Activated CD4-positive, alpha-beta memory T cell treated with anti-CD3 and anti-CD28 coated beads, Interleukin-2, amount 10 ng/mL, durations not matched to agents 7 days and 5 days (primary cell): Measurements from ENCODE around the gene SEPTIN5. TPM values are rescaled to one million over a fixed set of nuclear protein-coding genes. Genes with fewer than 3 reads are reported as not detected.
A peak's percentile ranks its signal among the peaks of the same experiment; 100 is the strongest.

Experiments
- CTCF ChIA-PET: fragments of 350-600 bp; sonication (Branson Sonifier 250); formaldehyde crosslinking; loops from one replicate; lab custom pipeline; 2021; ENCODE audit warnings: antibody characterized with exemption, inconsistent platforms; lab: Charles Lee
- POLR2A ChIA-PET: fragments of 350-600 bp; sonication (Branson Sonifier 250); formaldehyde crosslinking; loops from one replicate; lab custom pipeline; 2021; ENCODE audit warnings: antibody characterized with exemption; lab: Charles Lee
- DNase-seq: peaks from one replicate; pipeline ENCODE4 v3.0.0-alpha.2; 2020
- H3K27ac Mint-ChIP-seq: one replicate; pipeline ENCODE4 v1.8.0; 2021; ENCODE audit warnings: mild to moderate bottlenecking, mixed read lengths
- H3K27me3 Mint-ChIP-seq: one replicate; pipeline ENCODE4 v1.8.0; 2021; ENCODE audit warnings: mixed read lengths
- H3K36me3 Mint-ChIP-seq: one replicate; pipeline ENCODE4 v1.8.0; 2021; ENCODE audit warnings: low read depth, mixed read lengths
- H3K4me1 Mint-ChIP-seq: one replicate; pipeline ENCODE4 v1.8.0; 2021; ENCODE audit warnings: mixed read lengths
- H3K4me3 Mint-ChIP-seq: one replicate; pipeline ENCODE4 v1.8.0; 2021; ENCODE audit warnings: mild to moderate bottlenecking, mixed read lengths
- H3K9me3 Mint-ChIP-seq: one replicate; pipeline ENCODE4 v1.8.0; 2021; ENCODE audit warnings: mixed read lengths
- total RNA-seq, 2 experiments: library from RNA; stranded (reverse); gene quantifications; one replicate each; pipeline ENCODE4 v1.2.3, GENCODE V29; 2021

The SEPTIN5 gene
- total RNA-seq, 2 experiments from 2014 or later, result not detected

- ChIA-PET CTCF (no interaction called here), POLR2A (no interaction called here)
- H3K9me3 Mint-ChIP-seq, result no peaks in the 10 kb centered on the region
- H3K4me3 Mint-ChIP-seq, result no peak overlapping the region
- DNase-seq, result no peak
- peaks cover 7% of the 10 kb centered on the region for H3K36me3 Mint-ChIP-seq
- peaks cover 24% of the 10 kb centered on the region for H3K4me1 Mint-ChIP-seq
- H3K27me3 Mint-ChIP-seq, result peaks cover 65% of the 10 kb centered on the region
- H3K27ac Mint-ChIP-seq, result no peak overlapping the region
These were observed 43.9 kb downstream of the SEPTIN5 start for GRCh38 chr22:19757985-19758895.

DNA sequence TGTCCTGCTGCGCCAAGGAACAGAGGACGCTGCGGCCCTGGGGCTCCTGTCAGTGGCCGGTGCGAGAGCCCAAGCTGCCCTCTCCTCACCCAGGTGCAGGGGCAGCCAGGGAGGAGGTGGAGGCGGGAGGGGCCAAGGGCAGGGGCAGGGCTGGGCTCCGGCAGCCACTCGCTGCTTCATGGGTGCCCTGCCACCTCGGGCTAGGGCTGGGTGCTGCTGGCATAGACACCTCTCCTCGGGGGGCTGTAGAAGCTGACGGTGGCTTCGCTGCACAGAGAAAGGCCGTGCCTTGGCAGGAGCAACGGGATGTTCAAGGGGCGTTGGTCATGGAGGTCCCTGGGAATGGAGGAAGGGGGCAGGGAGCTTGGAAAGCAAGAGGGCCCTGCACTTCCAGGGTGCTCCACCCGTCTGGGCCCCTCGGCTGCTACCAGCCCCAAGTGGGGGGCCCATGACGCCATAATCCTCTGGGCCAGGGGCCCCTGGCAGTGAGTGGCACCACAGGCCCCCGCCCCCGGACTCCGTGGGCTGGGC, 44.7 kb downstream of the SEPTIN5 start:
- ChIA-PET CTCF (no interaction called here), POLR2A (no interaction called here)
- Mint-ChIP-seq H3K4me3 (no peak overlapping the region), H3K36me3 (peaks cover 7% of the 10 kb centered on the region), H3K9me3 (no peaks in the 10 kb centered on the region), H3K4me1 (peaks cover 24% of the 10 kb centered on the region), H3K27ac (no peak overlapping the region), H3K27me3 (peaks cover 63% of the 10 kb centered on the region)
- DNase-seq, result no peak

GRCh38 chr22:19759427-19760057, 45.2 kb downstream of the SEPTIN5 start:
- no peak for DNase-seq
- peak overlapping the region; percentile 48 for H3K27ac Mint-ChIP-seq
- POLR2A ChIA-PET, result no interaction called here
- peaks cover 24% of the 10 kb centered on the region for H3K4me1 Mint-ChIP-seq
- CTCF ChIA-PET, result no interaction called here
- H3K36me3 Mint-ChIP-seq, result peaks cover 7% of the 10 kb centered on the region
- peaks cover 60% of the 10 kb centered on the region for H3K27me3 Mint-ChIP-seq
- H3K9me3 Mint-ChIP-seq, result no peaks in the 10 kb centered on the region
- peak overlapping the region; percentile 53 for H3K4me3 Mint-ChIP-seq

DNA sequence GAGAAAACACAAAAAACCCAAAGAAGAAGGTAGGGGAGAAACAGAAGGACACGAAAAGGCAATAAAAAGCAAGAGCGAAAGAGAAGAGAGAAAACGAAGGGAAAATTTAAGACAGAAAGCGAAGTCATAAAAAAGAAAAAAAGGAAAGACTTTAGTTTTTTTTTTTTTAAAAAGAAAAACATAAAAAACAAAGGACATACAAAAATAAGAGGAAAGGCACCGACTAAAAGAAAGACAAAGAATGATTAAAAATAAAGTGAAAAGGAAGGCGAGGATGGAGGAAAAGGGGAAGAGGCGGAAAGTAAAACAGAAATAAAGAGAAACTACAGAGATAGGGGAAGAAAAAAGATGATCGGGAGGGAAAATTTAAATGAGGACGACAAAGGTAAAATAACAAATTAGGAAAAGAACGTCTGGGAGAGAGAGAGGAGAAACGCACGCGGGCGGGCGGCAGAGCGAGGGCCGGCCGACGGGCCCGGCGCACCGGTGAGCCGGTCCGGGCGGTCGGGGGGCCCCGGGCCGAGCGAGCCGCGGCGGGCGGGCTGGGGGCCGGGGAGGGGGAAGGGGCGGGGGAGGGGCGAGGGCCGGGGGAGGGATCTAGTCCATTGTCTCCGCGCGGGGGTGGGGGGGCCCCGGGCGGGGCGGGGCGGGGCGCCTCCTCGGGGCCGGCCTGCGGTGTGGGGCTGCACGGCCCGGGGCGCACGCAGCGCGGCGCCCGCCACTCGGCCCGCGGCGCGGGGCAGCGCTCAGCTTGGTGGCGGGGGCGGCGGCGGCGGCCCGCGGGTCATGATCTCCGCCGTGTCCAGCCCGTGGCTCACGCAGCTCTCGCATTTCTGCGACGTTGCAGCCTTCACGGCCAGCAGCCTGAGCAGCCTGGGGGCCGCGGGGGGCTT, 46.0 kb downstream of the SEPTIN5 start, which contains the start of gene TBX1:
Gene TBX1 (plus strand): TSS at position 721 of the 893 bp plus-strand sequence. CDS start 66 bp downstream, at position 787.
- peak within 1 kb of the TSS; percentile 53 for H3K4me3 Mint-ChIP-seq
- H3K9me3 Mint-ChIP-seq, result no peaks in the 10 kb centered on the region
- peaks cover 7% of the 10 kb centered on the region for H3K36me3 Mint-ChIP-seq
- peaks cover 27% of the 10 kb centered on the region for H3K4me1 Mint-ChIP-seq
- peak within 1 kb of the TSS; percentile 48 for H3K27ac Mint-ChIP-seq
- H3K27me3 Mint-ChIP-seq, result peaks cover 63% of the 10 kb centered on the region
- ChIA-PET CTCF (no interaction called here), POLR2A (no interaction called here)
- no peak for DNase-seq

DNA sequence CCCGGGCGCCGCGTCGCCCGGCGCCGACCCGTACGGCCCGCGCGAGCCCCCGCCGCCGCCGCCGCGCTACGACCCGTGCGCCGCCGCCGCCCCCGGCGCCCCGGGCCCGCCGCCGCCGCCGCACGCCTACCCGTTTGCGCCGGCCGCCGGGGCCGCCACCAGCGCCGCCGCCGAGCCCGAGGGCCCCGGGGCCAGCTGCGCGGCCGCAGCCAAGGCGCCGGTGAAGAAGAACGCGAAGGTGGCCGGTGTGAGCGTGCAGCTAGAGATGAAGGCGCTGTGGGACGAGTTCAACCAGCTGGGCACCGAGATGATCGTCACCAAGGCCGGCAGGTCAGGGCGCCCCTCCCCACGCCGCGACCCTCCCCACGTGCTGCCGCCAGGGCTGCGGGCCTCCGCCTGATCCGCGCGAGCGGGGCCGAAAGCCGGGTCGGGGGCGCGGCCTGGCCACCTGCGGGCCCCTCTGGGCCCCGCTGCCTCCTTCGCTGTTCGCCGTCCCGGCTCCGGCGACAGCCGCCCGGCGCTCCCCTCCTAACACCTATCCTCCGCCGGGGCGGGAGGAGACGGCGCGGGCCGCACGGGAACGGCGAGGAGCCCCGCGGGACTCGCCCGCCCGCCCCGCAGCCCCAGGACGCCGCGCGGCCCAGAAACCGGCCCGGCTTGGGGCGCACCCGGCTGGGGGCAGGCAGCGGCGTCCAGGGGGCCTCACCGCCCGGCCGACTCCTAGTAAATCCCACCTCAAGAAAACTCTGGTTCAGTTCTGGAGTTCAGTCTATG, 46.8 kb downstream of the SEPTIN5 start:
- POLR2A ChIA-PET, result no interaction called here
- CTCF ChIA-PET, result no interaction called here
- H3K27ac Mint-ChIP-seq, result no peak overlapping the region
- H3K27me3 Mint-ChIP-seq, result peaks cover 60% of the 10 kb centered on the region
- H3K9me3 Mint-ChIP-seq, result no peaks in the 10 kb centered on the region
- peaks cover 7% of the 10 kb centered on the region for H3K36me3 Mint-ChIP-seq
- peaks cover 27% of the 10 kb centered on the region for H3K4me1 Mint-ChIP-seq
- DNase-seq, result no peak
- no peak overlapping the region for H3K4me3 Mint-ChIP-seq

- Mint-ChIP-seq H3K36me3 (peaks cover 7% of the 10 kb centered on the region), H3K4me1 (peaks cover 24% of the 10 kb centered on the region), H3K27ac (no peak overlapping the region), H3K9me3 (no peaks in the 10 kb centered on the region), H3K27me3 (peaks cover 57% of the 10 kb centered on the region), H3K4me3 (no peak overlapping the region)
- ChIA-PET POLR2A (no interaction called here), CTCF (interaction anchor here (2.4 kb wide), 1 partner anchor 31 kb away, joined by 6 read pairs; no protein-coding TSS in a partner anchor)
- DNase-seq, result no peak
These were observed 47.6 kb downstream of the SEPTIN5 start for GRCh38 chr22:19761725-19762567.

DNA sequence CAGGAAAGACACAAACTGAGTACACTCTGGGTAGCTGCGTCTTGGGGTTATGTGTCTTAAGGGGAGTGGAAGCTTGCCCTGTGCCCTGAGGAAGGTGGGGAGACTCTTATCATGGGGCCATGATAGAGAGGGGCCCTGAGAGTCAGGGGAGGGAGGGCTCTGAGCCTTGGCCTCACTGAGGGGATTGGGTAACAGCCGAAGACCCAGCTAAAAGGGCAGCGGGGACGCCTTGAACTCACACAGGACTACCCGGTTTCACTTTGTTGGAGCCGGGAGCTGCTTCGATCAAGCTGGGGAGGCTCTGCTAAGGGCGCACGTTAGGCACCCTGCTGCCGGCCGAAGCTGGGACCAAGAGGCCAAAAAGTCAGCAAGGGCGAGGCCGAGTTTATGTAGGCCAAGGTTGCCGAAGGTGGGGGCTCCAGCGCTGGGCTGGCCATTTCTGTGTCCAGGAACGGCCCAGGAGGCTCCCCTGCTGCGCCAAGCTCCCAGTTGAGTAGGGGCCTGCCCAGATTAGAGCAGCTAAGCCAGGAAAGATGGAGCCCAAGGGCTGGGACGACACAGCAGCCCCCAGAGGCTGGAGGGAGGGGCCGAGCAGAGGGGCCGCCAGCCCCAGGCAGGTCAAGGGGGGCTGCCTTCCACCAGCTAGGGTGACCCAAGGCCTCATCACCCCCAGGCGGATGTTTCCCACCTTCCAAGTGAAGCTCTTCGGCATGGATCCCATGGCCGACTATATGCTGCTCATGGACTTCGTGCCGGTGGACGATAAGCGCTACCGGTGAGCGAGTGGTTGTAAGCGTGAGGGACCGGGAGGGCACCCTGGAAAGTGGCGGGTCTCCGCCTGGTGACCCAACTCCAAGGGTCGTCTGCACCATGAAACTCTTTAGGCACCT, 48.5 kb downstream of the SEPTIN5 start:
- Mint-ChIP-seq H3K27me3 (peaks cover 58% of the 10 kb centered on the region), H3K9me3 (no peaks in the 10 kb centered on the region), H3K27ac (no peak overlapping the region), H3K4me1 (peaks cover 23% of the 10 kb centered on the region), H3K4me3 (no peak overlapping the region), H3K36me3 (peaks cover 7% of the 10 kb centered on the region)
- DNase-seq, result no peak
- POLR2A ChIA-PET, result no interaction called here
- CTCF ChIA-PET, result interaction anchor here (2.4 kb wide), 1 partner anchor 32 kb away, joined by 6 read pairs; no protein-coding TSS in a partner anchor

- no peak for DNase-seq
- Mint-ChIP-seq H3K27me3 (peaks cover 59% of the 10 kb centered on the region), H3K4me1 (peaks cover 23% of the 10 kb centered on the region), H3K27ac (no peak overlapping the region), H3K36me3 (peaks cover 7% of the 10 kb centered on the region), H3K9me3 (no peaks in the 10 kb centered on the region), H3K4me3 (no peak overlapping the region)
- CTCF ChIA-PET, result interaction anchor here (2.4 kb wide), 1 partner anchor 33 kb away, joined by 6 read pairs; no protein-coding TSS in a partner anchor
- POLR2A ChIA-PET, result no interaction called here
These were observed 49.4 kb downstream of the SEPTIN5 start for GRCh38 chr22:19763458-19764298.

DNA sequence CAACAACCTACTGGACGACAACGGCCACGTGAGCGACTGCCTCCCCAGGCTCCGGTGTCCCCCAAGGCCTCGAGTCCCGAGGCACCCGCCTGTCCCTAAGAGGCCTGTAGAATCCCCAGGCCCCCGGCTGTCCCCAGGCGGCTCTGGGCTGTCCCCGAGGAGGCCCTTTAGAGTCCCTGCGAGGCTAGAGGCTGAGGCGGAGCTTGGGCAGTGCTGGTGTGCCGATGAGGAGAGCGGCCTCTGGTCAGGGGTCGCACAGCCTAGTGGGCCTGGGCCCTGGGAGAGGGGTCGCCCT, 49.9 kb downstream of the SEPTIN5 start:
- ChIA-PET CTCF (interaction anchor here (2.4 kb wide), 1 partner anchor 34 kb away, joined by 6 read pairs; no protein-coding TSS in a partner anchor), POLR2A (no interaction called here)
- H3K36me3 Mint-ChIP-seq, result peaks cover 7% of the 10 kb centered on the region
- no peak overlapping the region for H3K4me3 Mint-ChIP-seq
- peaks cover 59% of the 10 kb centered on the region for H3K27me3 Mint-ChIP-seq
- H3K27ac Mint-ChIP-seq, result no peak overlapping the region
- H3K9me3 Mint-ChIP-seq, result no peaks in the 10 kb centered on the region
- DNase-seq, result no peak
- H3K4me1 Mint-ChIP-seq, result peaks cover 23% of the 10 kb centered on the region
